EH (cell line): ENCODE measurements around the gene ENDOG.
A peak's percentile ranks its signal among the peaks of the same experiment; 100 is the strongest.
"Not testable (repeated sequence)": the region's sequence is repeated elsewhere in the genome, so short reads cannot be mapped to it uniquely, and the experiment has no call there.

Experiments
- DNase-seq: peaks from one replicate; pipeline ENCODE4 v3.0.0-alpha.2; 2015; ENCODE audit warnings: low read depth

The ENDOG gene

GRCh38 chr9:128828719-128829452 is 10.6 kb downstream of the ENDOG start:
- peak; percentile 7 for DNase-seq

- DNase-seq, result peak; percentile 92
These were observed 11.4 kb downstream of the ENDOG start, which contains the start of gene SPOUT1 for GRCh38 chr9:128829477-128830251. Gene SPOUT1, minus strand, starts transcription at chr9:128829794. Its CDS starts 14 bp downstream, at chr9:128829780.

GRCh38 chr9:128833696-128834095 is 15.4 kb downstream of the ENDOG start:
- no peak for DNase-seq

- no peak for DNase-seq
These were observed 17.2 kb downstream of the ENDOG start for GRCh38 chr9:128835246-128836210.

- no peak for DNase-seq
These were observed 18.3 kb downstream of the ENDOG start for GRCh38 chr9:128836509-128837145.

- no peak for DNase-seq
These were observed 20.0 kb downstream of the ENDOG start for GRCh38 chr9:128838338-128838737.

GRCh38 chr9:128840524-128840923 is 22.2 kb downstream of the ENDOG start:
- no peak for DNase-seq

GRCh38 chr9:128841694-128842492 is 23.6 kb downstream of the ENDOG start:
- no peak for DNase-seq

- DNase-seq, result not testable (repeated sequence)
These were observed 24.9 kb downstream of the ENDOG start for GRCh38 chr9:128843171-128843570.

- peak; percentile 18 for DNase-seq
These were observed 27.1 kb downstream of the ENDOG start for GRCh38 chr9:128845186-128845931.

- DNase-seq, result no peak
These were observed 28.4 kb downstream of the ENDOG start for GRCh38 chr9:128846680-128847030.

- DNase-seq, result no peak
These were observed 29.5 kb downstream of the ENDOG start for GRCh38 chr9:128847803-128848202.

GRCh38 chr9:128851024-128851423 is 32.7 kb downstream of the ENDOG start:
- DNase-seq, result not testable (repeated sequence)

- peak; percentile 61 for DNase-seq
These were observed 33.7 kb downstream of the ENDOG start for GRCh38 chr9:128851779-128852600.

GRCh38 chr9:128852646-128853045 is 34.3 kb downstream of the ENDOG start:
- DNase-seq, result not testable (repeated sequence)

- not testable (repeated sequence) for DNase-seq
These were observed 36.2 kb downstream of the ENDOG start for GRCh38 chr9:128854454-128854853.

GRCh38 chr9:128858476-128858875 is 40.2 kb downstream of the ENDOG start:
- not testable (repeated sequence) for DNase-seq

GRCh38 chr9:128860937-128861336 is 42.6 kb downstream of the ENDOG start:
- DNase-seq, result no peak

- DNase-seq, result no peak
These were observed 43.2 kb downstream of the ENDOG start for GRCh38 chr9:128861501-128861900.
